Dendritic cell treated with granulocyte-macrophage colony-stimulating factor and Interleukin-4, amounts not matched to agents 40 ng/mL and 50 ng/mL, for 4 days (primary cell): ENCODE results near the gene FAM117A.
"Not testable (repeated sequence)": the region's sequence is repeated elsewhere in the genome, so short reads cannot be mapped to it uniquely, and the experiment has no call there.

Experiments used
- H3K27ac Mint-ChIP-seq: one replicate; pipeline ENCODE4 v1.8.0; 2022; ENCODE audit warnings: mild to moderate bottlenecking, mixed read lengths
- H3K27me3 Mint-ChIP-seq: one replicate; pipeline ENCODE4 v1.8.0; 2022; ENCODE audit warnings: mild to moderate bottlenecking, mixed read lengths
- H3K36me3 Mint-ChIP-seq: one replicate; pipeline ENCODE4 v1.8.0; 2022; ENCODE audit warnings: low read depth, mixed read lengths
- H3K4me1 Mint-ChIP-seq: one replicate; pipeline ENCODE4 v1.8.0; 2022; ENCODE audit warnings: low read depth, mixed read lengths
- H3K4me3 Mint-ChIP-seq: one replicate; pipeline ENCODE4 v1.8.0; 2022; ENCODE audit warnings: mild to moderate bottlenecking, moderate library complexity, mixed read lengths
- H3K9me3 Mint-ChIP-seq: one replicate; pipeline ENCODE4 v1.8.0; 2022; ENCODE audit warnings: mixed read lengths
- intact Hi-C: fragments of 100-400 bp; cut with micrococcal nuclease; formaldehyde crosslinking; loops from one replicate; pipeline ENCODE4 v1.15.0; 2022

FAM117A gene

GRCh38 chr17:49779156-49779738 lies 15.3 kb upstream of the FAM117A start:
- Mint-ChIP-seq H3K27ac (no peak overlapping the region), H3K36me3 (no peaks in the 10 kb centered on the region), H3K4me3 (no peak overlapping the region), H3K9me3 (no peaks in the 10 kb centered on the region), H3K4me1 (peaks cover 10% of the 10 kb centered on the region), H3K27me3 (peaks cover 2% of the 10 kb centered on the region)
- intact Hi-C loops, result loop anchor here (2.0 kb wide), 1 partner anchor 210 kb away; no protein-coding TSS in a partner anchor

- no peaks in the 10 kb centered on the region for H3K9me3 Mint-ChIP-seq
- intact Hi-C loops, result no loop called here
- H3K4me3 Mint-ChIP-seq, result no peak overlapping the region
- H3K27ac Mint-ChIP-seq, result no peak overlapping the region
- H3K4me1 Mint-ChIP-seq, result peaks cover 10% of the 10 kb centered on the region
- no peaks in the 10 kb centered on the region for H3K36me3 Mint-ChIP-seq
- H3K27me3 Mint-ChIP-seq, result peaks cover 2% of the 10 kb centered on the region
These were observed 13.6 kb upstream of the FAM117A start for GRCh38 chr17:49777563-49777962.

- no peaks in the 10 kb centered on the region for H3K9me3 Mint-ChIP-seq
- H3K27me3 Mint-ChIP-seq, result peaks cover 2% of the 10 kb centered on the region
- H3K27ac Mint-ChIP-seq, result no peak overlapping the region
- H3K36me3 Mint-ChIP-seq, result no peaks in the 10 kb centered on the region
- intact Hi-C loops, result no loop called here
- H3K4me1 Mint-ChIP-seq, result peaks cover 10% of the 10 kb centered on the region
- H3K4me3 Mint-ChIP-seq, result no peak overlapping the region
These were observed 12.8 kb upstream of the FAM117A start for GRCh38 chr17:49776551-49777300.

- H3K9me3 Mint-ChIP-seq, result no peaks in the 10 kb centered on the region
- H3K36me3 Mint-ChIP-seq, result no peaks in the 10 kb centered on the region
- intact Hi-C loops, result no loop called here
- H3K4me1 Mint-ChIP-seq, result peaks cover 10% of the 10 kb centered on the region
- H3K4me3 Mint-ChIP-seq, result no peak overlapping the region
- peaks cover 2% of the 10 kb centered on the region for H3K27me3 Mint-ChIP-seq
- H3K27ac Mint-ChIP-seq, result no peak overlapping the region
These were observed 11.8 kb upstream of the FAM117A start for GRCh38 chr17:49775546-49776260.

- no peaks in the 10 kb centered on the region for H3K9me3 Mint-ChIP-seq
- intact Hi-C loops, result no loop called here
- H3K27ac Mint-ChIP-seq, result no peak overlapping the region
- peaks cover 12% of the 10 kb centered on the region for H3K36me3 Mint-ChIP-seq
- H3K4me1 Mint-ChIP-seq, result peaks cover 19% of the 10 kb centered on the region
- H3K27me3 Mint-ChIP-seq, result no peaks in the 10 kb centered on the region
- H3K4me3 Mint-ChIP-seq, result no peak overlapping the region
These were observed 3.1 kb upstream of the FAM117A start for GRCh38 chr17:49766918-49767530.

- H3K4me3 Mint-ChIP-seq, result peak overlapping the region; percentile 87
- peak overlapping the region; percentile 84 for H3K27ac Mint-ChIP-seq
- H3K9me3 Mint-ChIP-seq, result no peaks in the 10 kb centered on the region
- peaks cover 29% of the 10 kb centered on the region for H3K4me1 Mint-ChIP-seq
- intact Hi-C loops, result loop anchor here (5.0 kb wide), 1 partner anchor 57 kb away; the partner anchor contains the start of gene SLC35B1
- peaks cover 12% of the 10 kb centered on the region for H3K36me3 Mint-ChIP-seq
- no peaks in the 10 kb centered on the region for H3K27me3 Mint-ChIP-seq
These were observed 739 bp upstream of the FAM117A start for GRCh38 chr17:49764559-49765180.

GRCh38 chr17:49762151-49762941 lies 1.6 kb downstream of the FAM117A start:
- no peaks in the 10 kb centered on the region for H3K27me3 Mint-ChIP-seq
- H3K36me3 Mint-ChIP-seq, result peaks cover 20% of the 10 kb centered on the region
- intact Hi-C loops, result loop anchor here (5.0 kb wide), 1 partner anchor 55 kb away; the partner anchor contains the start of gene SLC35B1
- peak overlapping the region; percentile 84 for H3K27ac Mint-ChIP-seq
- peaks cover 35% of the 10 kb centered on the region for H3K4me1 Mint-ChIP-seq
- peak overlapping the region; percentile 88 for H3K4me3 Mint-ChIP-seq
- H3K9me3 Mint-ChIP-seq, result no peaks in the 10 kb centered on the region

GRCh38 chr17:49760932-49761558 lies 2.9 kb downstream of the FAM117A start:
- intact Hi-C loops, result loop anchor here (5.0 kb wide), 1 partner anchor 54 kb away; the partner anchor contains the start of gene SLC35B1
- H3K4me3 Mint-ChIP-seq, result no peak overlapping the region
- H3K27me3 Mint-ChIP-seq, result no peaks in the 10 kb centered on the region
- H3K36me3 Mint-ChIP-seq, result peaks cover 21% of the 10 kb centered on the region
- no peak overlapping the region for H3K27ac Mint-ChIP-seq
- no peaks in the 10 kb centered on the region for H3K9me3 Mint-ChIP-seq
- H3K4me1 Mint-ChIP-seq, result peaks cover 39% of the 10 kb centered on the region

- H3K36me3 Mint-ChIP-seq, result peaks cover 21% of the 10 kb centered on the region
- H3K4me3 Mint-ChIP-seq, result no peak overlapping the region
- H3K27ac Mint-ChIP-seq, result no peak overlapping the region
- no peaks in the 10 kb centered on the region for H3K9me3 Mint-ChIP-seq
- H3K4me1 Mint-ChIP-seq, result peaks cover 46% of the 10 kb centered on the region
- no peaks in the 10 kb centered on the region for H3K27me3 Mint-ChIP-seq
- intact Hi-C loops, result loop anchor here (5.0 kb wide), 1 partner anchor 53 kb away; the partner anchor contains the start of gene SLC35B1
These were observed 3.6 kb downstream of the FAM117A start for GRCh38 chr17:49760296-49760695.

GRCh38 chr17:49759203-49759602 lies 4.7 kb downstream of the FAM117A start:
- no peaks in the 10 kb centered on the region for H3K9me3 Mint-ChIP-seq
- H3K4me3 Mint-ChIP-seq, result no peak overlapping the region
- H3K27me3 Mint-ChIP-seq, result no peaks in the 10 kb centered on the region
- peaks cover 21% of the 10 kb centered on the region for H3K36me3 Mint-ChIP-seq
- intact Hi-C loops, result no loop called here
- H3K4me1 Mint-ChIP-seq, result peaks cover 47% of the 10 kb centered on the region
- no peak overlapping the region for H3K27ac Mint-ChIP-seq

GRCh38 chr17:49758464-49759010 lies 5.4 kb downstream of the FAM117A start:
- intact Hi-C loops, H3K9me3 Mint-ChIP-seq, H3K27ac Mint-ChIP-seq, H3K4me3 Mint-ChIP-seq, H3K27me3 Mint-ChIP-seq: not testable (repeated sequence)
- Mint-ChIP-seq H3K4me1 (peaks cover 51% of the 10 kb centered on the region), H3K36me3 (peaks cover 15% of the 10 kb centered on the region)

- intact Hi-C loops, result no loop called here
- no peak overlapping the region for H3K27ac Mint-ChIP-seq
- peaks cover 10% of the 10 kb centered on the region for H3K36me3 Mint-ChIP-seq
These were observed 6.7 kb downstream of the FAM117A start for GRCh38 chr17:49757151-49757777.

More at GRCh38 chr17:49757151-49757777, 6.7 kb downstream of the FAM117A start:
- no peaks in the 10 kb centered on the region for H3K27me3 Mint-ChIP-seq
- no peak overlapping the region for H3K4me3 Mint-ChIP-seq
- no peaks in the 10 kb centered on the region for H3K9me3 Mint-ChIP-seq
- peaks cover 41% of the 10 kb centered on the region for H3K4me1 Mint-ChIP-seq
